NCI-H146 (cell line): ENCODE measurements around the gene PLCB1.
A peak's percentile ranks its signal among the peaks of the same experiment; 100 is the strongest.
"Not testable (repeated sequence)": the region's sequence is repeated elsewhere in the genome, so short reads cannot be mapped to it uniquely, and the experiment has no call there.

Experiments
- DNase-seq: peaks from one replicate; lab custom pipeline; 2025; lab: John Stamatoyannopoulos, UW

The PLCB1 gene

DNA sequence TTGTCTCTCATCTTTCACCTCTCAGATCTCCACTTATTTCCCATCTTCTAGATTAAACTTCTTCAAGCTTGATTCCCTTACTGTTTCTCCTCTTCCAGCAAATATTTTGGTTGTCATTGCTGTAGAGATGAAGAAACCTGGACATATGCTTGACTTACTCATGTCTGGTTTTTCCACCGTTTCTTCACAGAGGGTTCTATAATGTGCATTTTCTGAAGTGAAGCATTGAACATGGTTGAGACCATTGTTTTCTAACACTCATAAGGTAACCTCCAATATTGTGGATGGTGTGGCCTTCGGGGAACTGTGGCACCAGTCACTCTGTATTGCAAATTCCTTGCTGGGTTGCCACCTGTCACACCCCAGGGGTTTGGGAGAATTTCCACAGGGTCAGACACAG is 237.2 kb downstream of the PLCB1 start:
- no peak for DNase-seq

DNA sequence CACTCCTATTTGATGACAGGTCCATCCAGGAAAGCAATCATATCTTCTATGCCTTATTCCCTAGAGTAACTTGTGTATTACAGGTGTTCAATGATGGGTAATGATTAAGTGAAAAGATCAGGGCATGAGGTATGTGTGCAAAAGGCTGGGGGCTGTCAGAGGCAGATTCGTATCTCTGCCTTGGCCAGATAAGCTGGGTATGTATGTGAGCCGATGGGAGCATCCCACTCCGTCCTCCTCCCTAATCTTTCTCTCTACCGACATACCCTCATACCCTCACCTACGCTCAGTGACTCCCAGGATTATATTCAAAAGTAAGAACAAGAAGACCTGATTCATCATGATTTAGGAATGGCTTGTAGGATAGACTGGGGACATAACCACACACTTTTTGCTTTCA is 238.7 kb downstream of the PLCB1 start:
- no peak for DNase-seq

DNA sequence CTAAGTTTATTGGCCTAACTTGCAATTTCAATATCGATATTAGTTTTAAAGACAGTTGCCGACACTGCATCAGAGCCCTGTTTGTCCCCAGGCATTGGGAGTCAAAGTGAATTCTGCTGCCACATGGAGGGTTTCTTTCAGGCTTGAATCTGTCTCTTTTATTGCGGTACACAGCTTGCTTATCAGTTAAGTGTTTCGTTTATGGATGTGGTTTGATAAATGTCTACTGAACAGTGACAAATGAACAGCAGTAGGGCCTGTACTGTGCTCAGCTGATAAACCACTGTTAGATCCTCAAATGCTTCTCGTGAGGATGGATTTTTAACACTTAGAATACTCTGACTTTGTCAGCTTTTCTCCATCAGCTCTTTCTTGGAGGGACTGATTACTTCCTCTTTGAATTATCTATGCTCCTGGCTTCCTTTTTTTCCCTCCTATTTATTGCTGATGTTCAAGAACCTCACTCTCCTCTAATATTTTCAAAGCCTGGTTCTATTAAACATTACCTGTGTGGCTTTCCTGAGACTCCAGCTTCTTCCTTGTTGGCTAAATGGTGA is 240.8 kb downstream of the PLCB1 start:
- DNase-seq = no peak

DNA sequence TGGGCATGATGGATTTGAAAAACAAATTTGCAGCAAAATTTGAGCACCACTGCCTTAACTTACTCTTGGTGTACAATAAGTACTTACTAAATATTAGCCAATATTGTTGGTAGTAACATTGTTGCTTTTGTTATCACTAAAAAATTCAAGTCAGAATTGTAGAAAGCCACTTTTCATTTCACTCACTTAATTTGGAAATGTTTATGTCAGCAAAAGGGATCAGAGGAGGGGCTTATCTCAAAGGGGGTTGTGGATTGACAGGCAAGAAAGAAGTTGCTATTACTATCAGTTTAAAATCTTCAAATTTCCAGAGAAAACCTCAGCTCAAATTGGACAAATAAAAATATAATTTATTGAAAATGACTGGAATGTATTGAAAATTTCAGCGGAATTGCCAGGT is 241.5 kb downstream of the PLCB1 start:
- no peak for DNase-seq

DNA sequence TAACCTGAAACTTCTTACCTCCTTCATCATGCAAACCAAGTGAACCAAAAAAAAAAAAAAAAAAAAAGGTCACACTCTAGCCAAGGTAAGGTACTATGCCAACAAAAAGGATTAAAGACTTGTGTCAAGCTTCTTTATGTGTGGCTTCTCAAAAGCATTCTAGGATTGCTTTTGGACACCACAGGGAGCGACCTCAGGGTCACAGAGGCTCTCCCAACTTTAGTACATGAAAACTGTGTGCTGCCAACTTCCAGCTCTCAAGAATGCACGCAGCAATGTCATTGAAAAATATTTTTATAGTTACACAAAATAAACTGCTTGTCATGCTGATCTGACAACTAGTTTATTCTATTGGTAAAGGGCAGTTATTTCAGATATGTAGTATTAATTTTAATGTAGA is 243.8 kb downstream of the PLCB1 start:
- DNase-seq = no peak

DNA sequence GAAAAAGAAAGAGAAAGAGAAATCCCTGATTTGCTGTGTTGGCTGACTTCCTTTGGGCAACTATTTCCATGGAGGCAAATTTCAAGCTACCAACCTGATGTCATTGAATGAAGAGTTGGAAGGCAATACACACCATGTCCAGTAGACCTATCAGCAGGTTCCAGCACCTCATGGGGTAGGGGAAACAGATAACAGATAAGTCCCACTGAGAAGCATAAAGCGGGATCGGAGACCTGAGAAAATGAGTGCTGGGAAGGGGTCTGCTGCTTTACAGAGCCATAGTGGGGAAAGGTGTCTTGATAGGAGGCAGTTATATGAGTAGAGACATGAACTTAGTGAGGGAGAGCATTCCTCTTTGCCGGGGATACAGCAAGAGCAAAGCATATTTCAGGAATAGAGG is 244.9 kb downstream of the PLCB1 start:
- DNase-seq = peak; percentile 14

DNA sequence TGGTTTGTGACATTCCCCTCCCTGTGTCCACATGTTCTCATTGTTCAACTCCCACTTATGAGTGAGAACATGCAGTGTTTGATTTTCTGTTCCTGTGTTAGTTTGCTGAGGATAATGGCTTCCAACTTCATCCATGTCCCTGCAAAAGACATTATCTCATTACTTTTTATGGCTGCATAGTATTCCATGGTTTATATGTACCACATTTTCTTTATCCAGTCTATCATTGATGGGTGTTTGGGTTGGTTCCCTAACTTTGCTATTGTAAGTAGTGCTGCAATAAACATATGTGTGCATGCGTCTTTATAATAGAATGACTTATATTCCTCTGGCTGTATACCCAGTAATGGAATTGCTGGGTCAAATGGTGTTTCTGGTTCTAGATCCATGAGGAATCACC is 247.1 kb downstream of the PLCB1 start:
- DNase-seq = not testable (repeated sequence)

DNA sequence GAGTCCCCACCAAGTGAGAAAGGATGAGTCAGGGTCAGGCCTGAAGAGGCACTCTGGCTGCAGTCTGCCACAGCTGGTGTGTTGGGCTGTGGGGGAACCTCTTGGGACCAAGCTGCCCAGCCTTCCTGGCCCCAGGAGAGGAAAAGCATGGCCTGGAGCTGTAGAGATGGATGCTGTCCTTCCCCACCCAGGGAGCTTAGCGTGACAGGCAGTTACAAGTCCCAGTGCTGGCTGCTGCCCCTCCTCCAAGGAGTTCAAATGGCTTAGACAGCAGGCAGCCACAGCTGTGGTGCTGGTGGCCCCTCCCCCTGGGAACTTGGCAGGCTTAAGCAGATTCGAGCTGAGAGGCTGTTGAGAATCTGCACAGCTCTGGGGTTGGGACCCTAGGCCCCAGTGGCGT is 253.2 kb downstream of the PLCB1 start:
- DNase-seq = peak; percentile 37

DNA sequence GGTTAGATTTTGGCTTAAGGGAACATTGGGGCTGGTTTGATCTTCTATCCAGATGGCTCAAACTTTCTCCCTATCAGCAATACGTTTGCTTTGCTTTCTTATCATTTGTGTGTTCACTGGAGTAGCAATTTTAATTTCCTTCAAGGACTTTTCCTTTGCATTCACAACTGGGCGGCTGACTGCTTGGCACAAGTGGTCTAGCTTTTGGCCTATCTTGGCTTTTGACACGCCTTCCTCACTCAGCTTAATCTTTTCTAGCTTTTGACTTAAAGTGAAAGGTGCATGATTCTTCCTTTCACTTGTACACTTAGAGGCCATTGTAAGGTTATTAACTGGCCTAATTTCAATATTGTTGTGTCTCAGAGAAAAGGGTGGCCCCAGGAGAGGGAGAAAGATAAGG is 254.9 kb downstream of the PLCB1 start:
- DNase-seq = no peak

DNA sequence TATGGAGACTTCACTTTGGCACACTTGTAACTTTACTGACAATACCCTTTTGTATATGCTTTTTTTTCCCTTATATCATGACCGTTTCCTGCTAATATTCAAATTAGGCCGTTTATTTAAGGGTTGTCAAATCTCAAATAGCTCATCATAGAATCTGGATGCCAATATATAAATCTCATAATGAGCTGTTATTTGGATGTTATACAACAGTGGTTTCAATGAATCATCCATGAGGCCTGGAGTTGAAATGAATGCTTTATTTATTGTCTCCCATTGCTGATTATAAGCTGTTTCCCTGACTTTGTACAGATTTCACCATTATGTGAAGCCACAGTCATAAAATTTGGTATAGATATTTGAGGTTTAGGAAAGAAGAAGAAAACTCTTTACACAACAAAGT is 256.1 kb downstream of the PLCB1 start:
- no peak for DNase-seq

DNA sequence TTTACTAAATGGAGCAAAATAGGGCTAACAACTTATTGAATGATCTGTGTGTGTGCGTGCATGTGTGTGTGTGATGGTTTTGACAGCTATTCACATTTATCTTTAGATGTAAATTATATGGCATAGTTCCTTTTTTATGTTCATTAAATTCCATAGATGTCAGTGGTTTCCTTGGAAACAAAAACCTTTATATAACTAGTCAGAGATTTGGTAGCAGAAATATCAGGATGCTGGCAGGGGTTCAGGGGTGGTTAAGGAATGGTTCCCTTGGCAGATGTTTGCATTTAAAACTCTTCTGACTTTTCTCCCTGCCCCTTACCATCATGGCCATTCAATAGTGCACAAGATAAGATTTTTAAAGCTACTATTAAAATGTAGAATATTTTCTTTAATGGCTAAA is 256.6 kb downstream of the PLCB1 start:
- DNase-seq = no peak

DNA sequence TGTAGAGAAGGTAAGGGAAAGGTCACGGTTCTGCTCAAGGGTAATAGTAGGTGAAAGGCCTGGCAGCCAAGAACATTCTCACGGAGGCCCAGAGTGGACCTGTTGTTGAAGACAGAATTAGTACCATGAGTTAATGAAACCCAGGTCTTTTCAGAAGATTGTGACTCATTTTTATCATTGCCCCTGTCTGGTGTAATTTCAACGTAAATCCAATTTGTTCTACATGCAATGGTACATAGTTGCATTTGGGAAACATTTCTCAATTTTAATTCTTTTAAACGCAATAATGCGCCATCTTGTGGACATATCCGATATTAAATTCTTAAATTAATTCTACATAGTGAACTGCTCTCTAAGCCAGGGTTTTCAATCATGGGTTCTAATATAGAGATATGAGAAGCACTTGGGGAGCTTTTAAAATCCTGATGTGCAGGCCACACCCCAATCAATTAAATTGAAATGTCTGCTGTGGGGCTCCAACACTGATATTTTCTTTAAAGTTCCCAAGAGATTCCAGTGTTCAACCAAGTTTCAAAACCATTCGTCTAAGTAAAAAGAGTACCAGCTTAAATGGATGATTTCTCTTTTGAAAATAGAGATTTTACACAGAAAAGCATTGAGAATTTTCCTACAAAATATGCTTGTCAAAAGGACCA is 257.4 kb downstream of the PLCB1 start:
- DNase-seq = peak; percentile 59

DNA sequence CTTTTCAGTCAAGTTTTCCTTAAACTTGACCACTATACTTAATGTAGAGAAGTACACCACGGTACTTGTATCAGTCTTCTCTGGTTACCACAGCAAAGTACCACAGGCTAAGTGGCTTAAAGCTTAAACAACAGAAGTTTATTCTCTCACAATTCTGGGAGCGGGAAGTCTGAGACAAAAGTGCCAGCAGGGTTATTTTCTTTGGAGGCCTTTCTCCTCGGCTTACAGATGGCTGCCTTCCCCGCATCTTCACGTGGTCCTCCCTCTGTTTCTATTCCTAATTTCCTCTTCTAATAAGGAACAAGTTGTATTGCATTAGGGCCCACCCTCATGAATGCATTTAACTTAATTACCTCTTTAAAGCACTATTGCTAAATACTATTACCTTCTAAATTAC is 258.0 kb downstream of the PLCB1 start:
- DNase-seq = no peak

DNA sequence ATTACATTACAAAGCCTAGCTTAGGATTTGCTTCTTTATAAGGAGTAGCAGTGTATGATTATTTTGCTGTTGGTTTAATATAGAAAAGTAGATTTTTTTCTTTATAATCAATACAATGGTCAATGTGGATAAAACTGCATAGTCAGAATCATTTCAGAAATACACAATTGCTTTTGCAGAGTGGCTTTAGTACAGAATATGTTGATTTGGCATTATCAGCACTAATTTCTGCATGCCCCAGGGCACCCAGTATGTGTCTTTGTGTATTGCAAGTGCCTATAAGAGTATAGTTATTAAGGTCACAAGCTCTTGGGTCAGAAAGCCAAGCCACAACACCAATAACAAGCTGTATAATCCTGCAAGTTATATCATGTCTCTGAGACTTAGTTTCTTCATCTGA is 258.4 kb downstream of the PLCB1 start:
- no peak for DNase-seq

DNA sequence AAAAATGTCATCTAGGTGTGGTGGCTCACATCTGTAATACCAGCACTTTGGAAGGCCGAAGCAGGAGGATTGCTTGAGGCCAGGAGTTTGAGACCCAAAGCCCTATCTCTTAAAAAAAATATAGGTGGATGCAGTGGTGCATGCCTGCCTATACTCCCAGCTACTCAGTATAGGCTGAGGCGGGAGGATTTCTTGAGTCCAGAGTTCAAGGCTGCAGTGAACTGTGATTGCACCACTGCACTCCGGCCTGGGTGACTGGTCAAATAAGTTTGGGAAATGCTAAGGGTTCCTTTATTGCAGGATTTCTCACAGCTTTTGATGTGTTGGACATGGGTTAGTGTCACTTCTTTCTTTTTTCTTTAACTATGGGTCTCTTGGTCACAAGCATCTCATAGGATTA is 261.3 kb downstream of the PLCB1 start:
- no peak for DNase-seq

DNA sequence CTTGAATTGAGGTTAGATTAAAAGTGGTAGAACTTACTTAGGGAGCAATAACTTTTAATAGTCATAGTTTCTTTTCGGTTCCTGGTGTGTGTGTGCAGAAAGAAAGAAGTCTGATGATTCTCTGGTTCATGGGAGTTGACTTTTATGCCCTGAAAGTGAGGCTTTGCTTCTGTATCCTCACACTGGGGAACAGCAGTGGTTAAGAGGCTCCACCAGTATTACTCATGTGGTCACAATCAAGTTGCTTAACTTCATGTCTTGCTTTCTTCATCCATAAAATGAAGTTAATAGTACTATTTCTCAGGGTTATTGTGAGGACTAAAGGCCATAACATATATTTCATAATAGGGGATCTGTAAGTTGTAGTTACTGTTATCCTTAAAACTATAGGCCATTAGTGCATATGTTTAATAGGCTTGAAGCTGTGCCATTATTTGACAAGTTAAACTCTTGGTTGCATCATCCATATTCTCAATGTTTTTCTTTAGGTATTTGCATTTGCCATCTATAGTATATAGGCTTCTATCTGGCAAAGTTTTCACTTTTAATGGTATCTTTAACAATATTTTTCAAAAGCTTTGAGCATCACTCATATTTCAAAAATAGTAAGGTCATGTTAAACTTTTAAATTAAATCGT is 262.4 kb downstream of the PLCB1 start:
- no peak for DNase-seq

DNA sequence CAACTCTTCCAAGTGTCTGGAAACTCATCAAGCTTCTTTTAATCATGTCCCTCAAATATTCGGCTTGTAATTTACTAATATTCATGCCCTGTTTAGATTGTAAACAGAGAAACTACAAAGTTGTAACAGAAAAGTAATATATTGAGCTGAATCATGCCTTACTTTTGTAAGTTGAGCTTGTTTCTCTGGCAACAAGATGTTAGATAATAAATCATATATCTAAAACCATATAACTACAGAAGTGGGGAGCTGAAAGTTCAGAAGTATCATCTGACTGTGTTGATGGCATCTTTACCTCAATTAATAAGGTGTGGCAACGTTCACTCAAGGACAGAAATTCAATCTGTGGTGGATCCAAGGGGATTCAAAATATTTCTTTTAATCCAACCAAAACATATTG is 263.9 kb downstream of the PLCB1 start:
- no peak for DNase-seq

DNA sequence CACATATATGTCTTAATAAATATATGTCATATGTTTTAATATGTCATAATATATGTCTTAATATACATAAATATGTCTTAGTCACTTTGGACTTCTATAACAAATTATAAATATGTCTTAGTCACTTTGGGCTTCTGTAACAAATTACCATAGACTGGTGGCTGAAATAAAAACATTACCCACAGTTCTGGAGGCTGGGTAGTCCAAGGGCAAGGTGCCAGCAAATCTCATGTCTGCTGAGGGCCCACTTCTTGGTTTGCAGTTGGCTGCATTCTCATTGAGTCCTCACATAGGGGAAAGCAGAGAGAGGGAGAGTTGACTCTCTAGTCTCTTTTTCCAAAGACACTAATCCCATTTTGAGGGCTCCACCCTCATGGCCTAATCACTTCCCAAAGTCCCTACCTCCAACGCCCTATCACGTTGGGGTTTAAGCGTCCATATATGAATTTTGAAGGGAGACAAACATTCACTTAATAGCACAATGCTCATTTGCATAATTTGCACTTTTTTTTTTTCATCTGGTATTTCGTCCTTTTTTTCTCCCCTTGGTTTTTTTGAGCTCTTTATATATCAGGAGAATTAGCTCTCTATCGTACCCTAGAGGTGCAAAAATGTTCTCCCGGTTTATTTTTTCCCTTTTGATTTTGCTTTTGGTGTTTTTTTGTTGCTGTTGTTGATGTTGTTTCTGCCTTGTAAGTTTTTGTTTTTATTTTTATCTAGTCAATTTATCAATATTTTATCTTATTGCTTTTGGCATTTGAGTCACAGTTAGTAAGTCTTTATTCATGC is 266.4 kb downstream of the PLCB1 start:
- DNase-seq = no peak

DNA sequence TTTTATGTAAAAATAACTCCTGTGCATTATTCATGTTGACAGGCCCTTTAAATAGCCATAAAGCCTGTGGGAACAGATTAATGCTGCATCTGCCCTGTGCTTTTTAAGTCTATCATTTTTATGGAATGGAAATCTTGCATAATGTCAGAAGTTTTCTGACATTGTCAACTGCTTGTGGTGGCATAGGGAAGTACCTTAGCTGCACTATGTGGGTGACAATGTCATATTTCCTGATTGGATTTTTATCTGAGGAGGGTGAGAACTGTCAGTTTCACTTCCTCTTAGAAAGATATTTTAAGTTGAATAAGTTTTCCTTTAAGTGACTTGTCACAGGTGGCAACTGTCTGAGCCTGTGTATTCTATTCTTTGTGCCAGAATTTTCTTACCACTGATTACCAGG is 267.9 kb downstream of the PLCB1 start:
- no peak for DNase-seq

DNA sequence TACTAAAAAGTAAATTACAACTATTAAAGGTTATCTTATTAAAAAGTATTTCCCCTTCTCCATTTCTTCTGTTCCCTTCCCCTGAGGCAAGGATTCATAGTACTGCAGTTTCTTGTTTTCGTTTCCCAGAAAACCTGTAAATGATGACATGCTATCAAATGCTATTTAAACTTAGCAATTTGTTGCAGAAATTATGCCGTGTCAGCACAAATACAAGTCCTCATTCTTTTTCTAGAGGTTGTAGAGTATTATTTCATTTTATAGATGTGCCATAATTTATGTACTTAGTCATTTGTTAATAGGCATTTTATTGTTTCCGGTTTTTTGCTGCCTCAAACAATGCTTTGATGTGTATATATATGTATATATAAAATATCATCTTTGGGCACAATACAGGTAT is 268.4 kb downstream of the PLCB1 start:
- no peak for DNase-seq

DNA sequence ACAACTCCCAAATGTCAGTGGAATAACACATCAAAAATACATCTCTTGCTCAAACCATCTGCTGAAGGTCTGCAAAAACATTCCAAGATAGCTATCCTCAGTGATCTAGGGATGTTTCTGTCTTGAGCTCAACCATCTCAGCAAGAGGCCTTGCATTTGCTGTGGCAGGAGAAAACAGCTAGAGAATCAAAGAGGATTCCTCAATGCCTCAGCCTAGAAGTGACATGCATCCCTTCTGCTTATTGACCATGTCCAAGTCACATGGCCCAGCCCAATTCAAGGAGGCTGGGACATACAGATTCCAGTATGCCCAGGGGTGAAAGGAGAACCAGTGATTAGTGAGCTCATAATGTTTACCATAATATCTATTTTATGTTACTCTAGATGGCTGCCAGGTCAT is 269.5 kb downstream of the PLCB1 start:
- no peak for DNase-seq

DNA sequence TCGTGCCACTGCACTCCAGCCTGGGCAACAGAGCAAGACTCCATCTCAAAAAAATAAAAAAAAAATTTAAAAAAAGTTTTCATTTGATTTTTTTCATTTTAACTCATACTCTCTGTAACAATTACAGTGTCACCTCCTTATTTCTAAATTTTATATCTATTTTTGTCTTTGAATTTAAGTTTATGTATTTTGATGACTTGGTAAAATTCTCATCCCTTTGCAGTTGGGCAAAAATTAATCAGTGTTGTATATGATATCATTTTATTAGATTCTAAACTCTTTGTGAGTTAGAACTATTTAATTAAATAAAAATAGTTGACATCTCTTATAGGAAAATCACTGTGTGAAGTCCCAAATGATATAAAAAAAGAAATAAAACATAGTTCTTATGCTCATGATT is 270.7 kb downstream of the PLCB1 start:
- DNase-seq = no peak
